IPS-NIHi7 (cell line): Measurements from ENCODE around the gene ATP6V1G1.

Experiments used
- DNase-seq: peaks from one replicate; pipeline ENCODE4 v3.0.0; 2012; ENCODE audit warnings: mixed read lengths; ENCODE audit errors: extremely low spot score

Gene ATP6V1G1

GRCh38 chr9:114612272-114612923, 24.8 kb downstream of the ATP6V1G1 start:
- no peak for DNase-seq

- DNase-seq: no peak
Observed at GRCh38 chr9:114613087-114613486, 25.5 kb downstream of the ATP6V1G1 start.

GRCh38 chr9:114613919-114614318, 26.4 kb downstream of the ATP6V1G1 start:
- no peak for DNase-seq

GRCh38 chr9:114614373-114614772, 26.8 kb downstream of the ATP6V1G1 start:
- no peak for DNase-seq

GRCh38 chr9:114616684-114617520, 29.3 kb downstream of the ATP6V1G1 start:
- DNase-seq: no peak

- DNase-seq: no peak
Observed at GRCh38 chr9:114619191-114619761, 31.7 kb downstream of the ATP6V1G1 start.

- DNase-seq: no peak
Observed at GRCh38 chr9:114621561-114621960, 34.0 kb downstream of the ATP6V1G1 start.

GRCh38 chr9:114621975-114622609, 34.5 kb downstream of the ATP6V1G1 start:
- DNase-seq: no peak

GRCh38 chr9:114624677-114625076, 37.1 kb downstream of the ATP6V1G1 start:
- no peak for DNase-seq

- DNase-seq: no peak
Observed at GRCh38 chr9:114626415-114627020, 38.9 kb downstream of the ATP6V1G1 start.

GRCh38 chr9:114627553-114627952, 40.0 kb downstream of the ATP6V1G1 start:
- DNase-seq: no peak

GRCh38 chr9:114629563-114630090, 42.1 kb downstream of the ATP6V1G1 start:
- no peak for DNase-seq

GRCh38 chr9:114631166-114631565, 43.6 kb downstream of the ATP6V1G1 start:
- no peak for DNase-seq

GRCh38 chr9:114633438-114634089, 46.0 kb downstream of the ATP6V1G1 start:
- DNase-seq: no peak

- no peak for DNase-seq
Observed at GRCh38 chr9:114634387-114634786, 46.8 kb downstream of the ATP6V1G1 start.

GRCh38 chr9:114638404-114638803, 50.8 kb downstream of the ATP6V1G1 start:
- DNase-seq: no peak

GRCh38 chr9:114641967-114642366, 54.4 kb downstream of the ATP6V1G1 start:
- DNase-seq: no peak

- DNase-seq: no peak
Observed at GRCh38 chr9:114643001-114643400, 55.4 kb downstream of the ATP6V1G1 start.

- DNase-seq: no peak
Observed at GRCh38 chr9:114643896-114644295, 56.3 kb downstream of the ATP6V1G1 start.
